Prostate gland (tissue), 2 donors: ENCODE results near the gene TAF8.

Experiments
- POLR2AphosphoS5 ChIP-seq: sonication (generic); formaldehyde crosslinking; IDR thresholded peaks from one replicate; pipeline ENCODE4 v1.6.1; 2017; ENCODE audit warnings: antibody characterized with exemption
- TF ChIP-seq, protein P1 (sequence below), 4 experiments: fragments of 200-600 bp in 2 of 4; fragments of 450-650 bp in 2 of 4; sonication (generic) in 2 of 4; IDR thresholded peaks; 1 replicate in 3 of 4; 2 replicates in 1 of 4; pipeline ENCODE4 v1.5.1; 2016 to 2019; ENCODE audit warnings: antibody characterized with exemption in 4 of 4, mild to moderate bottlenecking in 2 of 4, moderate library complexity in 2 of 4

DNA sequence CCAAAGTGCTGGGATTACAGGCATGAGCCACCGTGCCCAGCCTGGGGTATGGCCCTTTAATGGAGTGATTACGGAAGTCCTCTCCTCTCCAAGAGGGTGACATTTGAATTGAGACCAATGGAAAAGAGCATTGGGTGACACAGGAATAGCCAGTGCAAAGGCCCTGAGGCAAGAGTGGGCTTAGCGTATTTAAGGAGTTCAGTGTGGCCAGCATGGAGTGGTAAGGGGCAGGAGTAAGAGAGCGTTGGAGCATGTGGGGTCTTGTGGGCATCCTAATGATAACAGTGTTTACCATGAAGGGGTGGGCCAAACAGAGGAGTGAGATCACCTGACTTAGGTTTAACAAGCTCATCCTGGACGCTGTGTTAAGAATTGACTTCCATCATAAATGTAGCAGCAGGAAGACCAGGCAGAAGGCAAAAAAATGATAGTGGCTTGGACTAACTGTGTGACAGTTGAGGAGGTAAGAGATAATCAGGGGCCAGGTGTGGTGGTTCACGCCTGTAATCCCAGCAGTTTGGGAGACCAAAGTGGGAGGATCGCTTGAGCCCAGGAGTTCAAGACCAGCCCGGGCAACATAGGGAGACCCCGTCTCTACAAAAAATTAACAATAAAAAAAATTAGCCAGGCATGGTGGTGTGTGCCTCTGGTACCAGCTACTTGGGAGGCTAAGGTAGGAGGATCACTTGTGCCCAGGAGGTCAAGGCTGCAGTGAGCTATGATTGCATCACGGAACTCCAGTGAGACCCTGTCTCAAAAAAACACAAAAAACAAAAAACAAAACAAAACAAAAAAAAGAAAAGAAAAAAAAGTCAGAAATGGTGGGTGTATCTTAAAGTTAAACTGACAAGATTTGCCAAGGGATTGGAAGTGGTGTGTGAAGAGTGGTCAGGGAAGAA, 40.7 kb downstream of the TAF8 start:
- TF ChIP-seq, protein P1, sequence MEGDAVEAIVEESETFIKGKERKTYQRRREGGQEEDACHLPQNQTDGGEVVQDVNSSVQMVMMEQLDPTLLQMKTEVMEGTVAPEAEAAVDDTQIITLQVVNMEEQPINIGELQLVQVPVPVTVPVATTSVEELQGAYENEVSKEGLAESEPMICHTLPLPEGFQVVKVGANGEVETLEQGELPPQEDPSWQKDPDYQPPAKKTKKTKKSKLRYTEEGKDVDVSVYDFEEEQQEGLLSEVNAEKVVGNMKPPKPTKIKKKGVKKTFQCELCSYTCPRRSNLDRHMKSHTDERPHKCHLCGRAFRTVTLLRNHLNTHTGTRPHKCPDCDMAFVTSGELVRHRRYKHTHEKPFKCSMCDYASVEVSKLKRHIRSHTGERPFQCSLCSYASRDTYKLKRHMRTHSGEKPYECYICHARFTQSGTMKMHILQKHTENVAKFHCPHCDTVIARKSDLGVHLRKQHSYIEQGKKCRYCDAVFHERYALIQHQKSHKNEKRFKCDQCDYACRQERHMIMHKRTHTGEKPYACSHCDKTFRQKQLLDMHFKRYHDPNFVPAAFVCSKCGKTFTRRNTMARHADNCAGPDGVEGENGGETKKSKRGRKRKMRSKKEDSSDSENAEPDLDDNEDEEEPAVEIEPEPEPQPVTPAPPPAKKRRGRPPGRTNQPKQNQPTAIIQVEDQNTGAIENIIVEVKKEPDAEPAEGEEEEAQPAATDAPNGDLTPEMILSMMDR (IDR thresholded peaks at IDR 0.05) = no peak
- TF ChIP-seq POLR2AphosphoS5 = no peak
